Bronchial epithelial cell (primary cell): ENCODE measurements around the gene TOMM70. TPM values are rescaled to one million over a fixed set of nuclear protein-coding genes. Genes with fewer than 3 reads are reported as not detected.

Source experiments
- DNase-seq: peaks from one replicate; pipeline ENCODE4 v3.0.0-alpha.2; 2010; ENCODE audit warnings: low read depth
- FAIRE-seq: peaks from 2 replicates; lab custom pipeline; 2011; peaks lifted over from hg19 to GRCh38; lab: Jason Lieb, UNC
- H3K27me3 ChIP-seq: 2 replicates; pipeline ENCODE4 v1.5.1; 2011; ENCODE audit warnings: low read length; ENCODE audit not compliant: control insufficient read depth, insufficient read depth
- H3K36me3 ChIP-seq: 2 replicates; pipeline ENCODE4 v1.5.1; 2011; ENCODE audit warnings: low read length; ENCODE audit not compliant: control insufficient read depth, insufficient read depth
- H3K4me3 ChIP-seq: 2 replicates; pipeline ENCODE4 v1.5.1; 2011; ENCODE audit warnings: mild to moderate bottlenecking, low read depth, low read length, control low read depth
- CTCF ChIP-seq: IDR thresholded peaks from 2 replicates; pipeline ENCODE4 v1.5.1; 2011; ENCODE audit warnings: mild to moderate bottlenecking, moderate library complexity, low read length, control low read depth, inconsistent platforms; ENCODE audit not compliant: insufficient read depth, severe bottlenecking
- total RNA-seq: library from RNA; depleted of rRNA; stranded (reverse); fragments of >200 nt; gene quantifications from 2 replicates; pipeline ENCODE4 v1.2.1, GENCODE V29; 2014

The TOMM70 gene
- total RNA-seq, 1 donor from 2014 or later = 40.8 TPM

GRCh38 chr3:100426067-100426682 lies 25.3 kb upstream of the TOMM70 start:
- H3K36me3 ChIP-seq = no peaks in the 10 kb centered on the region
- H3K4me3 ChIP-seq = no peak overlapping the region
- no peak for DNase-seq
- H3K27me3 ChIP-seq = no peaks in the 10 kb centered on the region
- no peak for TF ChIP-seq CTCF
- FAIRE-seq = peak; percentile 60

GRCh38 chr3:100425316-100425715 lies 24.4 kb upstream of the TOMM70 start:
- Histone ChIP-seq H3K4me3 (no peak overlapping the region), H3K36me3 (no peaks in the 10 kb centered on the region), H3K27me3 (no peaks in the 10 kb centered on the region)
- DNase-seq (peak; percentile 86), FAIRE-seq (no peak)
- TF ChIP-seq CTCF = no peak

- FAIRE-seq (no peak), DNase-seq (no peak)
- H3K27me3 ChIP-seq = no peaks in the 10 kb centered on the region
- H3K4me3 ChIP-seq = no peak overlapping the region
- TF ChIP-seq CTCF = no peak
- no peaks in the 10 kb centered on the region for H3K36me3 ChIP-seq
These were observed 23.4 kb upstream of the TOMM70 start for GRCh38 chr3:100424261-100424660.

GRCh38 chr3:100423611-100424010 lies 22.7 kb upstream of the TOMM70 start:
- DNase-seq = no peak
- FAIRE-seq = no peak
- Histone ChIP-seq H3K27me3 (no peaks in the 10 kb centered on the region), H3K36me3 (no peaks in the 10 kb centered on the region), H3K4me3 (no peak overlapping the region)
- TF ChIP-seq CTCF = no peak

- Histone ChIP-seq H3K4me3 (no peak overlapping the region), H3K27me3 (no peaks in the 10 kb centered on the region), H3K36me3 (no peaks in the 10 kb centered on the region)
- FAIRE-seq = no peak
- no peak for TF ChIP-seq CTCF
- no peak for DNase-seq
These were observed 20.0 kb upstream of the TOMM70 start for GRCh38 chr3:100420885-100421284.

GRCh38 chr3:100419406-100419805 lies 18.5 kb upstream of the TOMM70 start:
- no peak overlapping the region for H3K4me3 ChIP-seq
- no peaks in the 10 kb centered on the region for H3K36me3 ChIP-seq
- no peak for TF ChIP-seq CTCF
- no peaks in the 10 kb centered on the region for H3K27me3 ChIP-seq
- FAIRE-seq (no peak), DNase-seq (no peak)
